ENCODE results near the gene CCL7. TPM values are rescaled to one million over a fixed set of nuclear protein-coding genes. Genes with fewer than 3 reads are reported as not detected.

CCL7 gene
- total and polyA plus RNA-seq, 2 of the 4 experiments (the other 2 are of a cell fraction): 0.18 to 0.58 TPM

GRCh38 chr17:34230342-34230741, 39.7 kb upstream of the CCL7 start:
- no peak overlapping the region for H2BK5ac ChIP-seq (ENCODE audit: low read depth, low read length, poor library complexity, severe bottlenecking)
- H4K5ac ChIP-seq (ENCODE audit: low read depth, low read length): no peak overlapping the region
- H2AK9ac ChIP-seq (replicated peaks; ENCODE audit: low read depth, low read length, poor library complexity): no peak overlapping the region
- H3K14ac ChIP-seq (replicated peaks; ENCODE audit: low read depth, low read length): no peak overlapping the region
- DNase-seq: no peak
- TF ChIP-seq SMC3 (IDR thresholded peaks at IDR 0.05; ENCODE audit: low read depth, low read length) (no peak), CTCF (conservative IDR thresholded peaks at IDR 0.05; ENCODE audit: low read depth, low read length) (no peak), RAD21 (IDR thresholded peaks at IDR 0.05; ENCODE audit: low read length) (no peak), RCOR1 (IDR thresholded peaks at IDR 0.05; ENCODE audit: insufficient replicate concordance, low read length) (no peak), POLR2A (IDR thresholded peaks at IDR 0.05; ENCODE audit: low read depth, low read length) (no peak), ELK1 (IDR thresholded peaks at IDR 0.05; ENCODE audit: borderline replicate concordance, low read depth, low read length) (no peak), MAFK (IDR thresholded peaks at IDR 0.05; ENCODE audit: low read depth, low read length) (no peak), MXI1 (IDR thresholded peaks at IDR 0.05; ENCODE audit: borderline replicate concordance, low read depth, low read length) (no peak), CEBPB (IDR thresholded peaks at IDR 0.05; ENCODE audit: low read depth, low read length) (no peak), FOS (IDR thresholded peaks at IDR 0.05; ENCODE audit: low read depth, low read length) (no peak), USF2 (IDR thresholded peaks at IDR 0.05; ENCODE audit: low read depth, low read length) (no peak), BHLHE40 (IDR thresholded peaks at IDR 0.05; ENCODE audit: low read depth, low read length) (no peak), NFE2L2 (IDR thresholded peaks at IDR 0.05; ENCODE audit: low read depth, low read length) (no peak), CHD1 (IDR thresholded peaks at IDR 0.05; ENCODE audit: low read depth, low read length) (no peak), RFX5 (IDR thresholded peaks at IDR 0.05; ENCODE audit: low read depth, low read length) (no peak), MAZ (IDR thresholded peaks at IDR 0.05; ENCODE audit: borderline replicate concordance, low read depth, low read length) (no peak)
- no peak overlapping the region for H2BK15ac ChIP-seq (ENCODE audit: low read depth, low read length)
- dilution Hi-C loops (cut with HindIII; ENCODE audit: low sequenced_read_pairs, unreplicated experiment): no loop called here
- CTCF ChIA-PET: no interaction called here
- no peak overlapping the region for H2BK20ac ChIP-seq (ENCODE audit: low read depth, low read length)
- H3K4me1 ChIP-seq (ENCODE audit: control insufficient read depth, insufficient read depth, low read length): peaks cover 2% of the 10 kb centered on the region; the same call in 1 of the 2 replicates
- peaks cover 2% of the 10 kb centered on the region; the same call in 1 of the 2 replicates for H3K9me3 ChIP-seq (ENCODE audit: control insufficient read depth, insufficient read depth, low read length)
- in situ Hi-C loops (cut with MboI; ENCODE audit: low sequenced_read_pairs): no loop called here
- H3K79me1 ChIP-seq (ENCODE audit: low read depth in 1 of 2, low read length in 2 of 2): no peaks in the 10 kb centered on the region
- no peak overlapping the region for H3K4me3 ChIP-seq (ENCODE audit: insufficient read depth, low read depth, low read length)
- no peak overlapping the region for H2BK120ac ChIP-seq (ENCODE audit: low read depth, low read length)
- H4K20me1 ChIP-seq (ENCODE audit: insufficient read depth, low read length): no peaks in the 10 kb centered on the region
- H2AK5ac ChIP-seq (ENCODE audit: low read depth, low read length): no peak overlapping the region
- no peak overlapping the region for H3K18ac ChIP-seq (ENCODE audit: low read depth, low read length)
- H3K27me3 ChIP-seq (ENCODE audit: control insufficient read depth, insufficient read depth, low read length): no peaks in the 10 kb centered on the region; the same call in none of the 2 replicates
- POLR2A ChIA-PET (ENCODE audit: unreplicated experiment): no interaction called here
- no peaks in the 10 kb centered on the region for H3K9me1 ChIP-seq (ENCODE audit: insufficient read depth, low read length)
- no peak overlapping the region for H3K4ac ChIP-seq (ENCODE audit: low read depth, low read length)
- no peak overlapping the region for H3K56ac ChIP-seq (ENCODE audit: extremely low read depth, insufficient read depth, low read length)
- H4K8ac ChIP-seq (ENCODE audit: low read depth in 2 of 2, low read length in 2 of 2): no peak overlapping the region
- no peak overlapping the region for H4K91ac ChIP-seq (ENCODE audit: insufficient read depth, low read depth, low read length)
- H3K9ac ChIP-seq (ENCODE audit: low read depth, low read length): no peak overlapping the region
- BruUV-seq (replicated peaks): no TSS peak
- intact Hi-C loops (cut with micrococcal nuclease): no loop called here
- no peak overlapping the region for H3K27ac ChIP-seq (ENCODE audit: insufficient read depth, low read length)
- H3K36me3 ChIP-seq (ENCODE audit: control insufficient read depth, insufficient read depth, low read length): no peaks in the 10 kb centered on the region
- H3K4me2 ChIP-seq (ENCODE audit: low read depth, low read length): no peak overlapping the region
- ATAC-seq (ENCODE audit: low read depth): no peak
- H3K23ac ChIP-seq (ENCODE audit: low read depth, low read length): no peak overlapping the region
- H2AFZ ChIP-seq (replicated peaks; ENCODE audit: low read length, poor library complexity): no peak overlapping the region
- no CpG with 5 or more reads among the region's 1 CpG for WGBS, 2 experiments (ENCODE audit: extremely low coverage in 2 of 2, insufficient read length in 1 of 2)
